Activated T-cell treated with anti-CD3 and anti-CD28 coated beads, Interleukin-2, amount 50 U/mL, for 24 hours (primary cell): ENCODE results near the gene ECM1.

ENCODE experiments used
- DNase-seq: peaks from one replicate; pipeline ENCODE4 v3.0.0-alpha.2; 2020
- H3K27ac Mint-ChIP-seq: 2 replicates; pipeline ENCODE4 v1.8.0; 2020; ENCODE audit warnings: mild to moderate bottlenecking, mixed read lengths
- H3K27me3 Mint-ChIP-seq: 2 replicates; pipeline ENCODE4 v1.8.0; 2020; ENCODE audit warnings: mixed read lengths
- H3K36me3 Mint-ChIP-seq: 2 replicates; pipeline ENCODE4 v1.8.0; 2020; ENCODE audit warnings: low read depth, mixed read lengths
- H3K4me1 Mint-ChIP-seq: 2 replicates; pipeline ENCODE4 v1.8.0; 2020; ENCODE audit warnings: low read depth, mixed read lengths
- H3K4me3 Mint-ChIP-seq: 2 replicates; pipeline ENCODE4 v1.8.0; 2020; ENCODE audit warnings: mild to moderate bottlenecking, moderate library complexity, mixed read lengths
- H3K9me3 Mint-ChIP-seq: 2 replicates; pipeline ENCODE4 v1.8.0; 2020; ENCODE audit warnings: mixed read lengths

Gene ECM1

DNA sequence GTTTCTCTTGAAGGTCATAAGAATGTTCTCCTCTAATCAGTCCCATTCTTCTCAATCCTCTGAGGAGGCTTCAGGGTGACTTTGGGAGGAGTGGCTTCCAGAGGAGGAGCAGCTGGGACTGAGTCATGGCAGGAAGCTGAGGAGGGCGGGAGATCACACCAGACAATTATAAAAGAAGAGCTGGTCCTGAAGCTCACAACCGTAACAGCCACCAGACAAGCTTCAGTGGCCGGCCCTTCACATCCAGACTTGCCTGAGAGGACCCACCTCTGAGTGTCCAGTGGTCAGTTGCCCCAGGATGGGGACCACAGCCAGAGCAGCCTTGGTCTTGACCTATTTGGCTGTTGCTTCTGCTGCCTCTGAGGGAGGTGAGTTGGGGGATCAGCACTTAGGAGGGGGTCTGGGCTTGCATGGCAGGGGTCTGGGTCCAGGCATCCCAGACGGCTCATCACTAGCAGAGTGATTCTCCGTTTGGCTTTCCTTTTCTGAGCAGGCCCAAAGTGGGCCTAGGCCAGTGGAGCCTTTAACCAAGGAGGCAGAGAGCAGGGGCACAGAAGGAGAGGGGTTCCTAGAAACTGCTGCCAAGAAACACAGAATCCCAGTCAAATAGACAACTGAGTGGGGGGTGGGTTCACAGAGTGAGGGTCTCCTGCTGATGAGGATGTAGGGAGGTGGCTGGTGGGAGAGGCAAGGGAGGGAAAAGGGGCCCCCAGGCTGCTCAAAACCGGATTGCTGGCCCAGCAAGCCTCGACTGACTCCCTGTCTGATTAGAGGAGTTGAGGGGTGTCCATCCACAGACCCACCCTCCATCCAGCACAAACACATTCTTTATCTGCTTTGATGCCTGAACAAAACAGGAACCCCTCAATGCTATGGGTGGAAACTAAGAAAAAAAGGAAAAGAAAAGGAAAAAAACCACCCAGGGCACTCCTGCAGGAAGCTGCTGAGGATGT lies at the start of gene ECM1:
Gene ECM1 (plus strand): TSS at position 198 of the 953 bp plus-strand sequence. CDS start 101 bp downstream, at position 299.
- H3K27ac Mint-ChIP-seq: peak within 1 kb of the TSS; percentile 35
- H3K4me1 Mint-ChIP-seq: peaks cover 5% of the 10 kb centered on the region
- no peaks in the 10 kb centered on the region for H3K9me3 Mint-ChIP-seq
- no peak for DNase-seq
- no peaks in the 10 kb centered on the region for H3K27me3 Mint-ChIP-seq
- H3K36me3 Mint-ChIP-seq: peaks cover 51% of the 10 kb centered on the region
- H3K4me3 Mint-ChIP-seq: no peak within 1 kb of the TSS

- DNase-seq: peak; percentile 68
- Mint-ChIP-seq H3K27ac (peak overlapping the region; percentile 46), H3K9me3 (no peaks in the 10 kb centered on the region), H3K36me3 (peaks cover 48% of the 10 kb centered on the region), H3K4me1 (peaks cover 4% of the 10 kb centered on the region), H3K4me3 (no peak overlapping the region), H3K27me3 (no peaks in the 10 kb centered on the region)
These were observed 43.5 kb upstream of the ECM1 start for GRCh38 chr1:150464422-150464826.

DNA sequence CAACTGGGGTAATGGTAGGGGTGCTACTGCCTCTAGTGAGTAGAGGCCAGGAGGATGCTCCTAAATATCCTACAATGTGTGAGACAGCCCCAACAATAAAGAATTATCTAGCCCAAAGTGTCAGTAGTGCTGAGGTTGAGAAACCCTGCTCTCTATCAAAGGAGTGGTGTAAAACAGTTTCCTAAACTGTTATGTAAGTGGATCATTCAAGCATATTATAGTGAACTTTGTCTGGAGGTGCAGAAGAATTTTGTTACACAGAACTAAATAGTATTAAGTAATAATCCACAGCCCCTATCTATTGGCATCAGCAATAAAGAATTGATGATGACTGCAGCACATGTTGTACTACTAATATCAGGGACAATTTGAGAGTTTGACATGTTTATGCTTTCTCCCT lies 40.9 kb upstream of the ECM1 start:
- no peak for DNase-seq
- Mint-ChIP-seq H3K27ac (peak overlapping the region; percentile 6), H3K27me3 (no peaks in the 10 kb centered on the region), H3K36me3 (peaks cover 58% of the 10 kb centered on the region), H3K9me3 (no peaks in the 10 kb centered on the region), H3K4me3 (no peak overlapping the region), H3K4me1 (peaks cover 4% of the 10 kb centered on the region)

- H3K36me3 Mint-ChIP-seq: peaks cover 70% of the 10 kb centered on the region
- no peaks in the 10 kb centered on the region for H3K27me3 Mint-ChIP-seq
- H3K4me1 Mint-ChIP-seq: peaks cover 2% of the 10 kb centered on the region
- no peak for DNase-seq
- H3K27ac Mint-ChIP-seq: no peak overlapping the region
- H3K9me3 Mint-ChIP-seq: no peaks in the 10 kb centered on the region
- no peak overlapping the region for H3K4me3 Mint-ChIP-seq
These were observed 38.6 kb upstream of the ECM1 start for GRCh38 chr1:150469291-150469690.

- H3K4me3 Mint-ChIP-seq: no peak overlapping the region
- peaks cover 48% of the 10 kb centered on the region for H3K36me3 Mint-ChIP-seq
- no peaks in the 10 kb centered on the region for H3K9me3 Mint-ChIP-seq
- no peak for DNase-seq
- peaks cover 16% of the 10 kb centered on the region for H3K4me1 Mint-ChIP-seq
- H3K27me3 Mint-ChIP-seq: no peaks in the 10 kb centered on the region
- H3K27ac Mint-ChIP-seq: peak overlapping the region; percentile 40
These were observed 35.2 kb upstream of the ECM1 start for GRCh38 chr1:150472601-150473200.

DNA sequence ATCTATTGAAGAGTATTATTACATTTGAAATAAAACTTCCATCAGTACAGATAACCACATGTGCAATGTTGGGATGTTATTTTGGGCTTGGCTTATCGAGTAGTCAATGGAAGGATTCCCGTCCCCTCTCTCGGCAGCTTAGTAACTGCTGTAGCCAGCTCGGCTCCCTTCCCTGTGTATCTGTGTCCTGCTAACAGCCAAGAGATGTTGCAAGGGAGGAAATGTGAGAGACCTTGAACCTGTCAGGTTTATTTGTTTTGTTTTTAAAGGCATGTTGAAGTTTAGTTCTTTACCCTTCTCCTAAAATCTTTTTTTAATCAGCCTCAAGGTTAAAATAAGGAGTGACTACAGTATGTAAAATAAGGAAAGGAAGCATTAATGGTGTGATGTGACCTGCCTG lies 34.2 kb upstream of the ECM1 start:
- Mint-ChIP-seq H3K27me3 (no peaks in the 10 kb centered on the region), H3K36me3 (peaks cover 46% of the 10 kb centered on the region), H3K27ac (peak overlapping the region; percentile 59), H3K4me3 (no peak overlapping the region), H3K9me3 (no peaks in the 10 kb centered on the region), H3K4me1 (peaks cover 16% of the 10 kb centered on the region)
- no peak for DNase-seq

- peaks cover 42% of the 10 kb centered on the region for H3K36me3 Mint-ChIP-seq
- DNase-seq: no peak
- no peaks in the 10 kb centered on the region for H3K9me3 Mint-ChIP-seq
- no peak overlapping the region for H3K27ac Mint-ChIP-seq
- H3K4me1 Mint-ChIP-seq: peaks cover 16% of the 10 kb centered on the region
- H3K4me3 Mint-ChIP-seq: no peak overlapping the region
- H3K27me3 Mint-ChIP-seq: no peaks in the 10 kb centered on the region
These were observed 33.0 kb upstream of the ECM1 start for GRCh38 chr1:150474869-150475268.

- H3K9me3 Mint-ChIP-seq: no peaks in the 10 kb centered on the region
- peaks cover 23% of the 10 kb centered on the region for H3K36me3 Mint-ChIP-seq
- H3K27me3 Mint-ChIP-seq: no peaks in the 10 kb centered on the region
- DNase-seq: no peak
- peaks cover 16% of the 10 kb centered on the region for H3K4me1 Mint-ChIP-seq
- no peak overlapping the region for H3K4me3 Mint-ChIP-seq
- H3K27ac Mint-ChIP-seq: peak overlapping the region; percentile 16
These were observed 31.2 kb upstream of the ECM1 start for GRCh38 chr1:150476754-150477153.

DNA sequence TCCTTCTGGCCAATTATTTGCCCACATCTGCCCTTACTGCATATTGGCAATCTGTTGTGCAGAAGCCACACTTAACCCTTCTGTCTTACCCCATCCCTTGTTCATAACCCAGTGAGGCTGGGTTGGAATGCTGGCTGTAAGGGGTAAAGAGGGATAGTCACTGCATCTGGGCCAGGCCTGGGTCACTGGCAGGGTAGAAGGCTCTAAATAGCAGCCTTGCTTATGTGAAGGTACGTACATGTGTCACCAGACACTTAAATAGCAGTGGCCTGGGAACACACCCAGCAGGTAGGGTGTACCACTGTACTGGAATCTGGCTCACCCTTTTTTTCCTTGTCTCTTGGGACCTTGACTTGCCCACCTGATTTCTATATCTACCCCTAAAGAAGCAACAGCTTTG lies 30.6 kb upstream of the ECM1 start:
- peaks cover 17% of the 10 kb centered on the region for H3K36me3 Mint-ChIP-seq
- no peak for DNase-seq
- no peaks in the 10 kb centered on the region for H3K27me3 Mint-ChIP-seq
- no peak overlapping the region for H3K27ac Mint-ChIP-seq
- H3K9me3 Mint-ChIP-seq: no peaks in the 10 kb centered on the region
- H3K4me1 Mint-ChIP-seq: peaks cover 16% of the 10 kb centered on the region
- no peak overlapping the region for H3K4me3 Mint-ChIP-seq

DNA sequence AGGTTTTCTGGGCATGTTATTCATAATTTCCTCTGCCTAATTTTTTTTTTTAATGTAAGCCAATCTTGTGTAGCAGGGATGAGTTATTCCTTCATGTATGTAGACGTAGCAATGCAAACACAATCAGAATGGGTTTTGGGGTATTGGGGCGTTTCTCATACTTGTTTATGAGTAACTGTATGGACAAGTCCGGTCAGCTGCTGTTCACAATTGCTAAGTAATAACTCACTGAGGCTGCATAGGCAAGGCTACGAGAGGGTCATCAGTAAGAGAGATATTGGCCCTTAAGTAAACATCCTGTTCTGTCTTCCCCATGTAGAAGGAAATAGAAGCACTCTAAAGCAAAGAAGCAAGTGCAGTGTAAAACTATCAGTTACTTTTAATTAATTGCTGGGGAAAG lies 30.2 kb upstream of the ECM1 start:
- DNase-seq: no peak
- Mint-ChIP-seq H3K9me3 (no peaks in the 10 kb centered on the region), H3K36me3 (peaks cover 13% of the 10 kb centered on the region), H3K27me3 (no peaks in the 10 kb centered on the region), H3K27ac (no peak overlapping the region), H3K4me1 (peaks cover 16% of the 10 kb centered on the region), H3K4me3 (no peak overlapping the region)

DNA sequence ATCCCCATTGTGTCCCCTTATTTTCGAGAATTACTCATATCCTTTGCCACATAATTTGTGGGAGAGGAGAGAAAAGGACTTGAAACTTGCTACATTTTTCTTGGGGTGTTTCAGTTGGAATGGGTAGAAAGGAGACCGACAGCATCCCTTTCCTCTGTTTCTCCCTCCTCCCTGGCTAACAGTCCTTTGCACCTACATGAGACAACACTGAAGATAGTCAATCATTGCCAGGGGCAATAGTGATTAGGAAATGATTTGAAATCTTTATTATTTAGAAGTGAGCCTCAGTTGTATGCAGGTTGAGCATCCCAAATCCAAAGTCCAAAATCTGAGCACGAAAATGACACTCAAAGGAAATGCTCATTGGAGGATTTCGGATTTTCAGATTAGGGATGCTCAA lies 28.5 kb upstream of the ECM1 start:
- Mint-ChIP-seq H3K4me3 (no peak overlapping the region), H3K27ac (no peak overlapping the region), H3K4me1 (peaks cover 16% of the 10 kb centered on the region), H3K36me3 (no peaks in the 10 kb centered on the region), H3K9me3 (no peaks in the 10 kb centered on the region), H3K27me3 (no peaks in the 10 kb centered on the region)
- no peak for DNase-seq

DNA sequence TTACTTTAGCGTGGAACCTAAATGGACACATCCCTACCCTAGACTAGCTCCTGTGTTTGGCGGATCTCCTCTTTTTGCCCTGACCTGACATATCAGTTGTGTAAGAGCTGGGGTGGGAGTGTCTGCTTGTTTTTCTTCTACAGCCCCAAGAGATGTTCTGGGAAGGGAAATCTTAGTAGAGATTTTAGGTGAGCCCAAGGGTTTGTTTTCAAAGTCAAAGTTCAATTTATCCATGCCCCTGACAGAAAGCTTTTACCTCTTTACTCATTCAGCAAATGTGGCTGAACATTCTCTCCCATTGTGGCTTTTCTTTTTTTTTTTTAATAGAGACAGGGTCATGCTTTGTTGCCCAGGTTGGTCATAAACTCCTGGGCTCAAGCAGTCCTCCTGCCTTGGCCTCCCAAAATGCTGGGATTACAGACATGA lies 28.0 kb upstream of the ECM1 start:
- H3K27ac Mint-ChIP-seq: no peak overlapping the region
- H3K9me3 Mint-ChIP-seq: no peaks in the 10 kb centered on the region
- H3K36me3 Mint-ChIP-seq: no peaks in the 10 kb centered on the region
- no peak overlapping the region for H3K4me3 Mint-ChIP-seq
- H3K27me3 Mint-ChIP-seq: no peaks in the 10 kb centered on the region
- no peak for DNase-seq
- H3K4me1 Mint-ChIP-seq: peaks cover 16% of the 10 kb centered on the region

DNA sequence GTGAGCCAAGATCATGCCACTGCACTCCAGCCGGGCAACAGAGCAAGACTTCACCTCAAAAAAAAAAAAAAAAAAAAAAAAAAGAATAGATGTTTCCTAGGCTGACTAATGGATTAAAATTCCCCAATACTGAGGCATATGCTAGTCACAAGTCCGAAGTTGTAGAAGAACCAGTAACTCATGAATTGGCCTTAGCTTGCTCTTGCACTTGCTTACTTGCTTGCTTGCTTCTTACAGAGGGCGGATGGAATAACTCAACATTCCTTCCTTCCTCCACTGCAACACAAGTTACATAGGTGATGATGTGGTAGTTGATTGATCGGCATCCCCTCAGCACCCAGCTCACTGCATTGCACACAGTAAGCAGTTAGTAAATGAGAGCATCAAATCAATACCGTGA lies 23.5 kb upstream of the ECM1 start:
- H3K4me1 Mint-ChIP-seq: peaks cover 23% of the 10 kb centered on the region
- no peaks in the 10 kb centered on the region for H3K27me3 Mint-ChIP-seq
- no peak overlapping the region for H3K27ac Mint-ChIP-seq
- peaks cover 20% of the 10 kb centered on the region for H3K36me3 Mint-ChIP-seq
- no peak for DNase-seq
- H3K4me3 Mint-ChIP-seq: no peak overlapping the region
- H3K9me3 Mint-ChIP-seq: no peaks in the 10 kb centered on the region

GRCh38 chr1:150484861-150485260 lies 23.0 kb upstream of the ECM1 start:
- H3K27ac Mint-ChIP-seq: no peak overlapping the region
- peaks cover 23% of the 10 kb centered on the region for H3K36me3 Mint-ChIP-seq
- H3K4me3 Mint-ChIP-seq: no peak overlapping the region
- H3K4me1 Mint-ChIP-seq: peaks cover 23% of the 10 kb centered on the region
- H3K9me3 Mint-ChIP-seq: no peaks in the 10 kb centered on the region
- no peak for DNase-seq
- no peaks in the 10 kb centered on the region for H3K27me3 Mint-ChIP-seq
